Measurements from ENCODE around the gene BDP1.

- TF ChIP-seq CTCF (IDR thresholded peaks at IDR 0.05) (no peak), POLR2A (IDR thresholded peaks at IDR 0.05) (no peak)
Observed at GRCh38 chr5:71528206-71528605, 72.8 kb downstream of the BDP1 start.

All from upper lobe of left lung (tissue), 4 donors.